GM12892 (cell line): Measurements from ENCODE around the gene SLC41A3.
"Not testable (repeated sequence)": the region's sequence is repeated elsewhere in the genome, so short reads cannot be mapped to it uniquely, and the experiment has no call there.

Experiments
- DNase-seq: peaks from one replicate; pipeline ENCODE4 v3.0.0; 2011; ENCODE audit not compliant: insufficient read length
- FAIRE-seq: peaks from 2 replicates; lab custom pipeline; 2011; peaks lifted over from hg19 to GRCh38; lab: Jason Lieb, UNC
- POLR2A ChIP-seq: IDR thresholded peaks from 2 replicates; pipeline ENCODE4 v1.6.1; 2011; ENCODE audit warnings: low read depth, low read length, control low read depth
- POLR2AphosphoS5 ChIP-seq: IDR thresholded peaks from 2 replicates; pipeline ENCODE4 v1.6.1; 2011; ENCODE audit warnings: low read depth, low read length, control low read depth
- TAF1 ChIP-seq: IDR thresholded peaks from 2 replicates; pipeline ENCODE4 v1.6.1; 2011; ENCODE audit warnings: low read depth, mild to moderate bottlenecking, control low read depth, low read length, borderline replicate concordance

The SLC41A3 gene

GRCh38 chr3:126014252-126014651, 69.7 kb downstream of the SLC41A3 start:
- TF ChIP-seq POLR2A = no peak
- TF ChIP-seq POLR2AphosphoS5 = no peak
- TF ChIP-seq TAF1 = no peak
- FAIRE-seq = no peak
- DNase-seq = no peak

GRCh38 chr3:126013751-126014156, 70.2 kb downstream of the SLC41A3 start:
- TF ChIP-seq POLR2AphosphoS5 (no peak), TAF1 (no peak), POLR2A (no peak)
- no peak for DNase-seq
- no peak for FAIRE-seq

- DNase-seq (no peak), FAIRE-seq (no peak)
- TF ChIP-seq POLR2AphosphoS5 (no peak), POLR2A (no peak), TAF1 (no peak)
Measured at GRCh38 chr3:126009181-126009580, 74.7 kb downstream of the SLC41A3 start.

- no peak for DNase-seq
- no peak for FAIRE-seq
- TF ChIP-seq TAF1 (no peak), POLR2A (no peak), POLR2AphosphoS5 (no peak)
Measured at GRCh38 chr3:126008219-126008618, 75.7 kb downstream of the SLC41A3 start.

- no peak for DNase-seq
- no peak for FAIRE-seq
- TF ChIP-seq TAF1 = no peak
- no peak for TF ChIP-seq POLR2A
- no peak for TF ChIP-seq POLR2AphosphoS5
Measured at GRCh38 chr3:126005951-126006350, 78.0 kb downstream of the SLC41A3 start.

- FAIRE-seq = no peak
- DNase-seq = no peak
- TF ChIP-seq TAF1 = no peak
- TF ChIP-seq POLR2AphosphoS5 = no peak
- TF ChIP-seq POLR2A = no peak
Measured at GRCh38 chr3:126004692-126005091, 79.2 kb downstream of the SLC41A3 start.

GRCh38 chr3:126004217-126004616, 79.7 kb downstream of the SLC41A3 start:
- TF ChIP-seq POLR2A (no peak), POLR2AphosphoS5 (no peak), TAF1 (no peak)
- no peak for DNase-seq
- FAIRE-seq = no peak

- FAIRE-seq (no peak), DNase-seq (no peak)
- TF ChIP-seq POLR2AphosphoS5 (no peak), POLR2A (no peak), TAF1 (no peak)
Measured at GRCh38 chr3:126003447-126004190, 80.3 kb downstream of the SLC41A3 start.

GRCh38 chr3:126002189-126002588, 81.7 kb downstream of the SLC41A3 start:
- FAIRE-seq (no peak), DNase-seq (no peak)
- TF ChIP-seq POLR2A = no peak
- TF ChIP-seq POLR2AphosphoS5 = no peak
- TF ChIP-seq TAF1 = no peak

GRCh38 chr3:125996751-125997150, 87.2 kb downstream of the SLC41A3 start:
- not testable (repeated sequence) for FAIRE-seq, DNase-seq

- DNase-seq (peak; percentile 41), FAIRE-seq (peak; percentile 80)
Measured at GRCh38 chr3:125990253-125990970, 93.5 kb downstream of the SLC41A3 start.

GRCh38 chr3:125984951-125985350, 99.0 kb downstream of the SLC41A3 start:
- not testable (repeated sequence) for DNase-seq
- FAIRE-seq = peak; percentile 87

More at GRCh38 chr3:125990253-125990970, 93.5 kb downstream of the SLC41A3 start:
- TF ChIP-seq TAF1 (peak; percentile 74), POLR2A (peak; percentile 75), POLR2AphosphoS5 (0 out of 2 replicates have a peak, but pooled peaks have one; percentile 47)

- DNase-seq, FAIRE-seq: not testable (repeated sequence)
Measured at GRCh38 chr3:125977104-125977503, 106.8 kb downstream of the SLC41A3 start.

- not testable (repeated sequence) for DNase-seq, FAIRE-seq
Measured at GRCh38 chr3:125976003-125976390, 107.9 kb downstream of the SLC41A3 start.

- FAIRE-seq, DNase-seq: not testable (repeated sequence)
Measured at GRCh38 chr3:125975245-125976002, 108.5 kb downstream of the SLC41A3 start.

- FAIRE-seq = peak; percentile 99
- not testable (repeated sequence) for DNase-seq
Measured at GRCh38 chr3:125971997-125972944, 111.7 kb downstream of the SLC41A3 start.
